B cell (primary cell): Measurements from ENCODE around the gene EFR3B.

Source experiments
- EZH2 ChIP-seq: IDR thresholded peaks from 2 replicates; pipeline ENCODE4 v1.6.1; 2012; ENCODE audit warnings: borderline replicate concordance, low read depth, mild to moderate bottlenecking, moderate library complexity, low read length; ENCODE audit not compliant: insufficient read depth, poor library complexity, severe bottlenecking
- TF ChIP-seq, protein P1 (sequence below): fragments of 200-600 bp; IDR thresholded peaks from one replicate; pipeline ENCODE4 v1.8.0; 2022; ENCODE audit warnings: antibody characterized with exemption, mild to moderate bottlenecking

DNA sequence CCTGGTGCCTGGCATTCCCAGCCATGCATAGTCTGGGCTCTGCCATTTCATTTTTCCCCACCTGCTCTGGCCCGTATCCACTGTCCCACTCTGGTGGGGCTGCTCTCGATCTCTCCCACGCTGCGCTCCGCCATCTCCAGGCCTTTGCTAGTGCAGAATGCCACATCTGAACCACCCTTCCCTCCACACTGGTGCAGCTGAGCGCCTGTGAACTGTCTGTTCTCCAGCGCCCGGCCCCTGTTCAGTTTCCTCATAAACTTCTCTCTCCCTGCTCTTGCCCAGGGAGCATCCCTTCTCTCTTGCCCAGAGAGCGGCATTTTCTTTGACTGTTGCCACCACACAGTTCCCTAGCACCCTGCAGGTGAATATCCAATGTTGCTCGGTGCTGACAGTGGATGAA lies 105.0 kb downstream of the EFR3B start:
- TF ChIP-seq, protein P1, sequence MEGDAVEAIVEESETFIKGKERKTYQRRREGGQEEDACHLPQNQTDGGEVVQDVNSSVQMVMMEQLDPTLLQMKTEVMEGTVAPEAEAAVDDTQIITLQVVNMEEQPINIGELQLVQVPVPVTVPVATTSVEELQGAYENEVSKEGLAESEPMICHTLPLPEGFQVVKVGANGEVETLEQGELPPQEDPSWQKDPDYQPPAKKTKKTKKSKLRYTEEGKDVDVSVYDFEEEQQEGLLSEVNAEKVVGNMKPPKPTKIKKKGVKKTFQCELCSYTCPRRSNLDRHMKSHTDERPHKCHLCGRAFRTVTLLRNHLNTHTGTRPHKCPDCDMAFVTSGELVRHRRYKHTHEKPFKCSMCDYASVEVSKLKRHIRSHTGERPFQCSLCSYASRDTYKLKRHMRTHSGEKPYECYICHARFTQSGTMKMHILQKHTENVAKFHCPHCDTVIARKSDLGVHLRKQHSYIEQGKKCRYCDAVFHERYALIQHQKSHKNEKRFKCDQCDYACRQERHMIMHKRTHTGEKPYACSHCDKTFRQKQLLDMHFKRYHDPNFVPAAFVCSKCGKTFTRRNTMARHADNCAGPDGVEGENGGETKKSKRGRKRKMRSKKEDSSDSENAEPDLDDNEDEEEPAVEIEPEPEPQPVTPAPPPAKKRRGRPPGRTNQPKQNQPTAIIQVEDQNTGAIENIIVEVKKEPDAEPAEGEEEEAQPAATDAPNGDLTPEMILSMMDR = no peak
- TF ChIP-seq EZH2 = no peak
